UCSD-AML1 (cell line): ENCODE results near the gene INMT.
"Not testable (repeated sequence)": the region's sequence is repeated elsewhere in the genome, so short reads cannot be mapped to it uniquely, and the experiment has no call there.

ENCODE experiments used
- DNase-seq: peaks from one replicate; lab custom pipeline; 2025; ENCODE audit not compliant: unreplicated experiment; lab: John Stamatoyannopoulos, UW

The INMT gene

DNA sequence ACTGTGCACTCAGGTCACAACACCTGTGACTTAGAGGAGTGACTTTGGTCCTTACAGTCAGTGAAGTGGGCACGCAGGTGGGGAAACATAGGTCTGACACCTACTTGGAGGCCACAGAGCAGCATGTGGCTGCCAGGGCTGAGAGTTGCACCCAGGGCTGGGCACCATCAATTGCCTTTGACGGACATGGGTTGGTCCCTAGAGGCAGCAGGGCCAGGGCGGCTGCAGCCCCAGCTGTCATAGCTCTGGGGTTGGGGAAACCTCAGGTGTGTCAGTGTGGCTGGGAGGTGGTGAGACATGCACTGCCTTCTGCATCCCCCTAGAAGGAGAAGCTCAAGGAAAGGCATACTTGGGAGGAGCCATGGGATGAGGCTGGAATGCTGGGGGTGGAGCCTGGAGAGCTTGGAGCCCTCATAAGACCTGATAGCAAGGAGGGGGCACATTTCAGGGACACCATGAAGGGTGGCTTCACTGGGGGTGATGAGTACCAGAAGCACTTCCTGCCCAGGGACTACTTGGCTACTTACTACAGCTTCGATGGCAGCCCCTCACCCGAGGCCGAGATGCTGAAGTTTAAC lies at the start of gene INMT:
INMT (plus strand) TSS at position 440 of the 578 bp plus-strand sequence; CDS start at position 456, 16 bp downstream.
- DNase-seq: no peak

DNA sequence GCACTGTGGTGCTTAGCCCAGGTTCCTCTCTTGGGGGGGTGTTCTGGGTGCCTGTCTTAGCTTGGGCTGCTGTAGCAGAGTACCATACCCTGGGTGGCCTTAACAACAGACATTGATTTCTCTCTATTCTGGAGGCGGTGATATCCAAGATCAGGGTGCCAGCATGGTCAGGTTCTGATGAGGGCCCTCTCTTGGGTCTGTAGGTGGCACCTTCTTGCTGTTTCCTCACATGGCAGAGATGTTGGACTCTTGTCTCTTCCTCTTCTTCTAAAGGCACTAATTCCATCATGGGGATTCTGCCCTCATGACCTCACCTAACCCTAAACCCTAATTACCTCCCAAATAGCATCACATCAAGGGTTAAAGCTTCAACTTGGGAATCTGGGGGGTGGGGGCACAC lies 49.7 kb upstream of the INMT start:
- DNase-seq: no peak

- DNase-seq: no peak
These were observed 48.2 kb upstream of the INMT start for GRCh38 chr7:30703756-30704155.

- no peak for DNase-seq
These were observed 46.9 kb upstream of the INMT start for GRCh38 chr7:30705008-30705407.

GRCh38 chr7:30705596-30705995 lies 46.3 kb upstream of the INMT start:
- no peak for DNase-seq

DNA sequence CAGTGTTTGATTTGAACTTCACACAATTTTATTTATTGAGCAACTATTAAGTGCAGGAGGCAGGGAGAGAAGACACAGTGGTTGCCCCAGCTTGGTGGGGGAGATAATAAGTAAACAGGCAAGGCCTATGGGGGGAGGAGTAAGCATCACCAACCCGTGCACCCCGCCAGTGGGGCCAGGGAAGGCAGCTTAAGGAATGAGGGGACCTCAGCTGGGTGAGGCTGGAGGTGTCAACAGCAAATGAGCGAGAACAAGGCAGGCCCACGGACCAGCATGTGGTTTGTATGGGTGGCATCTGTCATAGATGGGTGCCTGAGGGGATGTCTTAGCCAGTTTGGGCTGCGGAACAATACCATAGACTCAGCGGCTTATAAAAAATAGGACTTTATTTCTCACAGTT lies 45.6 kb upstream of the INMT start:
- DNase-seq: no peak

- no peak for DNase-seq
These were observed 45.0 kb upstream of the INMT start for GRCh38 chr7:30706908-30707307.

- no peak for DNase-seq
These were observed 44.3 kb upstream of the INMT start for GRCh38 chr7:30707391-30708357.

GRCh38 chr7:30708412-30708811 lies 43.5 kb upstream of the INMT start:
- no peak for DNase-seq

DNA sequence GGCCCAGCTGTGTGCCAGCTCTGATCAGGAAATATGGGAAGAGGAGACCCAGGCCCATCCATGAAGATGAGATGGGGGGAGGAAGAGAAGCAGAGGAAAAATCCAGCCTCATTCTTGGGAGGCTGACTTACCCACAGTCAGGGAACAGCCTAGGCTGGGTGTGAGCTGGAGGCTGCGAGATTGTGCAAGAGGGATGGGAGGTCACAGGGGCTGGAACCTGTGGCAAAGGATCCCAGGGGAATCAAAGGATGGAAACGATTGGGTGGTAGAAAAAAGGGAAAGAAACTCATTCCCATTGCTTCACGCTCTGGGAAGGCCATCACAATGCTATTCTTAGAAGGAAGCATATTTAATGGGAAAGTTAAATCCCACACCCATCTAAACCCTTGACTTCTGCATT lies 43.0 kb upstream of the INMT start:
- DNase-seq: no peak

- DNase-seq: no peak
These were observed 42.4 kb upstream of the INMT start for GRCh38 chr7:30709549-30709948.

DNA sequence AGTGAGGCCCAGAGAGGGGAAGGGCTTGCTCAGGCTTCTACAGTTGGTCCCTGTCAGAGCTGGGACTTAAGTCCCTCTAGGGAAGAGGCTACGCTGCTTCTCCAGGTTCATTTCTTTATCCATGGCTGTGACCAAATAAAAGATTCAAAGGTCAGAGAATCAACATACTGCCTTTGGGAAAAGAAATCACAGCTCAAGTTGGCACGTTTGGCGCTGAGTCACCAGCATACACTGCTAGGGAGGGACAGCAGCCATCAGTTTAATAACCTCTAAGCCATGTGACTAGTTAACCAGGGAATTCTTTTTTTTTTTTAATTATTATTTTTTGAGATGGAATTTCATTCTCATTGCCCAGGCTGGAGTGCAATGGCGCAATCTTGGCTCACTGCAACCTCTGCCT lies 41.3 kb upstream of the INMT start:
- no peak for DNase-seq

DNA sequence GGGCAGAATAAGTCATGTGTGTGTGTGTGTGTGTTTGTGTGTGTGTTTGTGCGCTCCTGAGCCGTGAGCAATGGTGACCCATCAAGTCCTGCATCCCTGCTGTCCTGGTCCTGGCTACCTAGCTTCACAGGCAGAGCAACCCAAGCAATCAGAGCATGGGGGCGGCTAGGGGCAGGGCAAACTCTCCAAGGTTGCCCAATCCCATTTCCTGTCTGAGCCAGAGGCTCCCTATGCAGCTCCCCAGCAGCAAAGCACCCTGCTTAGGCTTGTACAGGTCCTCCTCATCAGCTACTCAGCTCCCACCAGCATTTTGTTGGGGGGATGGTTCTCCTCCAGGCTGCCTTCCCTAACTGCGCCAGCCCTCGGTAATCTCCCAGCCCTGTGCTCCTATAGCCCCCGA lies 38.5 kb upstream of the INMT start:
- no peak for DNase-seq

GRCh38 chr7:30714129-30714528 lies 37.8 kb upstream of the INMT start:
- DNase-seq: no peak

GRCh38 chr7:30717181-30717580 lies 34.8 kb upstream of the INMT start:
- no peak for DNase-seq

DNA sequence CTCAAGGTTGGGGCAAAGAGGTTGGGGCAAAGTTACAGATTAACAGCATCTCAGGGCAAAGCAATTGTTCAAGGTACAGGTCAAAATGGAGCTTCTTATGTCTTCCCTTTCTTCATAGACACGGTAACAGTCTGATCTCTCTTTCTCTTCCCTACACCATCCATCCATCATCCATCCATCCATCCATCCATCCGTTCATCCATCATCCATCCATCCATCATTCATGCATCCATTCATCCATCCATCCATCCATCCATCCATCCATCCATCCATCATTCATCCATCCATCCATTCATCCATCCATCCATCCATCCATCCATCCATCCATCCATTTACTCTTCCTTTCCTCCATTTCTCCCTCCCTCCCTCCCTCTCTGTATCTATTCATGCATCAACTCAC lies 32.5 kb upstream of the INMT start:
- not testable (repeated sequence) for DNase-seq

DNA sequence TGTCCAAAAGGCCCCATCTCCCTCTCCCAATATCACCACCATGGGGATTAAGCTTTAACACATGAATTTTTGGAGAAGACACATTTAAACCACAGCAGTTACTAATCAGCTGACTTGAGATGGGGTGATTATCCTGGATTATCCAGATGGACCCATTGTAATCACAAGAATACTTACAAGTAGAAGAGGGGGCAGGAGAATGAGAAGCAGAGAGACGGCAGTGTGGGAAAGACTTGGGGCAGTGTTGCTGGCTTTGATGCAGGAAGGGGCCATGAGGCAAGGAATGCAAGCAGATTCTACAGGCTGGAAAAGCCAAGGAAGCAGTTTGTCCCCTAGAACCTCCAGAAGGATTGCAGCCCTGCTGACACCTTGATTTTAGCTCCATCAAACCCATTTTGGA lies 30.7 kb upstream of the INMT start:
- DNase-seq: no peak

DNA sequence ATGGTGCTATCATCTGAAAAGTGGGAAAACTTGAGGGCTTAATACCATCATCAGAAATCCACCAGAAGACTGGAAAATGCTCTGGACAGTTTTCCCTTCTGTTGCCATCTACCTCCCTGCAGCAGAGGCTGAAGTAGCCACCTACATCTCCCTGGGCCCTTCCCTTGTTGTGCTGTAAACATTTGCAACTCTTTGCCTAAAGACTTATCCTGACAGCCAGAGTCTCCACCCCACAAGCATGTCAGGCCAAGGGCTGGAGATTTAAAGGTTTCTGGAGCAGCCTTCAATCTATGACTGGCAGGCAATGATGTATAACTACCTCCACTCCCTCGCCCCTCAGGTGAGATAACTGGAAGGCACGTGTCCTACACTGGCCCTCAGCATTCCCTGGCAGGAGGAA lies 29.7 kb upstream of the INMT start:
- DNase-seq: no peak

GRCh38 chr7:30722671-30723070 lies 29.3 kb upstream of the INMT start:
- no peak for DNase-seq

GRCh38 chr7:30723776-30724175 lies 28.2 kb upstream of the INMT start:
- no peak for DNase-seq

DNA sequence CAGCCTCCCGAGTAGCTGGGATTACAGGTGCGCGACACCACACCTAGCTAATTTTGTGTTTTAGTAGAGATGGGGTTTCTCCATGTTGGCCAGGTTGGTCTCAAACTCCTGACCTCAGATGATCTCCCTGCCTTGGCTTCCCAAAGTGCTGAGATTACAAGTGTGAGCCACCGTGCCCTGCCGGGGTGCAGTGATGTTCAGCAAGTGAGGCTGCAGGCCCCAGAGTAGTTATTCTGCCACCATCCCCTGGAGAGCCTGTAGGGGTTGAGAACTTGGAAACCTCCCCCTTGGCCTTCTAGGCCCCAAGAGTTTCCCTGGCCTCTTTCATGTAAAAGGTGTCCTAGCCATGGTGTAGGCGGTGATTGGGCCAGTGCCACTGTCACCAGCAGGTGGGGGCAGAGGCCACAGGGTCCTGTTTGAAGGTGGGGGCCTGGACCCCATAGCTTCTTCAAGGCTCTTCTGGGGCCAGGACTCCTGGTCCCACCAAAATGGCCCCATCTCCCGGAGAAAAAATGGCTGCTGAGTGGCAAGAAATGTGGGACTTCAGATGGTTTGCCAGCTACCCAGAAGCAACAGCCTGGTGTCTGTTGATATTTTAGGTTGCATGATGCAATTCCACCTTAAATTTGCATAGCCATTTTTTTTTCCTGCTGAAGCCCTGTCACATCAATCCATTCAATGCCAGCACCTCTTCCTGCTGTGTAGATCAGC lies 25.5 kb upstream of the INMT start:
- no peak for DNase-seq
